ENCODE results near the gene MYO1D. TPM values are rescaled to one million over a fixed set of nuclear protein-coding genes. Genes with fewer than 3 reads are reported as not detected.

The MYO1D gene
- total RNA-seq, 1 experiment from 2014 or later = 5.6 TPM

DNA sequence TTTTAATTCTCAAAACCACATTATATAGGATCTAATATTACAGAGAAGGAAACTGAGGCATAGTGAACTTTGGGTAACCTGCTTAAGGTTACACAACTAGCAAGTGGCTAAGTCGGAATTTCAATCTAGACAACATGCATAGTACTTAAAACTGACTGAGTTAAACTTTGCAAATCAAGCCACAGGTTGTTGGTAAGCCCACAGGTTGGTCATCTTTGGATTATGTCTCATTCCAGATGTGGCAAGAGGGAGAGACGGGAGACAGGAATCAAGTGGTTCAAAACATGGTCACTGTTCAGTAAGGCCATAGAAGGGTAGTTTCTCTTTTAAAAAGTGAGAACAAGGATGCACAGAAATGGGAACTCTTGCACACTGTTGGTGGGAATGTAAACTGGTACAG lies 57.1 kb downstream of the MYO1D start:
- H3K9me2 ChIP-seq (replicated peaks; ENCODE audit: insufficient read depth, low read length) = no peaks in the 10 kb centered on the region
- H3K4me2 ChIP-seq (ENCODE audit: low read depth, low read length, poor library complexity, severe bottlenecking) = no peak overlapping the region
- no peaks in the 10 kb centered on the region for H3K27me3 ChIP-seq (ENCODE audit: low read length)
- H3K9me3 ChIP-seq (ENCODE audit: low read length) = no peaks in the 10 kb centered on the region
- no peak overlapping the region for H2AFZ ChIP-seq (ENCODE audit: low read length)
- DNase-seq = no peak
- no peak overlapping the region for H3K9ac ChIP-seq (ENCODE audit: low read length)
- no peaks in the 10 kb centered on the region for H3K79me2 ChIP-seq (ENCODE audit: low read length)
- no peaks in the 10 kb centered on the region for H3K36me3 ChIP-seq (ENCODE audit: insufficient read depth, low read length)
- no peaks in the 10 kb centered on the region for H4K20me1 ChIP-seq (ENCODE audit: insufficient read depth, low read depth, low read length)
- no peaks in the 10 kb centered on the region for H3K4me1 ChIP-seq (ENCODE audit: low read length)
- H3K4me3 ChIP-seq (ENCODE audit: low read length) = no peak overlapping the region
- H3K27ac ChIP-seq (ENCODE audit: low read length) = no peak overlapping the region

- no peaks in the 10 kb centered on the region for H4K20me1 ChIP-seq (ENCODE audit: insufficient read depth, low read depth, low read length)
- H3K27ac ChIP-seq (ENCODE audit: low read length) = no peak overlapping the region
- H3K9me3 ChIP-seq (ENCODE audit: low read length) = no peaks in the 10 kb centered on the region
- DNase-seq = no peak
- no peak overlapping the region for H3K4me3 ChIP-seq (ENCODE audit: low read length)
- no peaks in the 10 kb centered on the region for H3K27me3 ChIP-seq (ENCODE audit: low read length)
- H2AFZ ChIP-seq (ENCODE audit: low read length) = no peak overlapping the region
- H3K9ac ChIP-seq (ENCODE audit: low read length) = no peak overlapping the region
- no peaks in the 10 kb centered on the region for H3K9me2 ChIP-seq (replicated peaks; ENCODE audit: insufficient read depth, low read length)
- H3K4me1 ChIP-seq (ENCODE audit: low read length) = no peaks in the 10 kb centered on the region
- H3K4me2 ChIP-seq (ENCODE audit: low read depth, low read length, poor library complexity, severe bottlenecking) = no peak overlapping the region
- H3K79me2 ChIP-seq (ENCODE audit: low read length) = no peaks in the 10 kb centered on the region
- H3K36me3 ChIP-seq (ENCODE audit: insufficient read depth, low read length) = no peaks in the 10 kb centered on the region
These were observed 57.9 kb downstream of the MYO1D start for GRCh38 chr17:32819035-32819434.

DNA sequence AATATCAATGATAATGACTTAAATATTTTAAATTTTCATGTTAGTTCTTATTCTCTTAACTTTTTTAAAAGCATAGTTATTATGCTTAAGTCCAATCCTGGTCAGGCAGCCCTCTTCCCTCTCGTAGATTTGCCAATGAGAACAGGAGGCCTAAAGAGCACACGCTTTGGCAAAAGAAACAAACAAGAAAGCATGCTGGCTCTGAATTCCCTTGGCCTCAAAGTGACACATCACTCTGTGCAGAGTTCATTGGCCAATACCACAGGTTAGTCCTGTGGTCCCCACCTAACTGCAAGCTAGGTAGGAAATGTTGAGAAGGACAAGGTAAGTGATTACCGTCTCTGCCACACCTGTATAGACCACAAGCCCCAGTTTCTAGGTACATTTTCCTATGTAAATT lies 61.5 kb downstream of the MYO1D start:
- Histone ChIP-seq H3K36me3 (ENCODE audit: insufficient read depth, low read length) (no peaks in the 10 kb centered on the region), H3K27ac (ENCODE audit: low read length) (no peak overlapping the region)

DNA sequence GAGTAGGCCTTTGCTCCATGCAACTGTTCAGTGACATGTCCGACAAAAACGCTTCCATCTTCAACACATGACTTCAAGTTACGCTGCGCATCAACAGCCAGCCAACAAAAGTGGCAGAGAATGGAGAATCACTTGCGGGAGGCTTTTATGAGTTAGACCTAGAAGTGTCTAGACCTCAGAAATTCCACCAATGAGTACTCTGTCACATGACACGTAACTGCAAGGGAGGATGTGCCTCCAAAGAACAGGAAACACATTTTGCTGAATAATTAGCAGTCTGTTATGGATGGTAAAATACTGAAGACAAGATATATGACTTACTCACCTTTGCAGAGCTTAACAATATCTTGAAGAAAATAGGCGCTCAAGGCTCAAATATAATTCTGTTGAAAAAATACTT lies 62.1 kb downstream of the MYO1D start:
- Histone ChIP-seq H3K36me3 (ENCODE audit: insufficient read depth, low read length) (no peaks in the 10 kb centered on the region), H2AFZ (ENCODE audit: low read length) (no peak overlapping the region), H3K9ac (ENCODE audit: low read length) (no peak overlapping the region), H3K9me3 (ENCODE audit: low read length) (no peaks in the 10 kb centered on the region), H3K27ac (ENCODE audit: low read length) (no peak overlapping the region), H4K20me1 (ENCODE audit: insufficient read depth, low read depth, low read length) (no peaks in the 10 kb centered on the region), H3K79me2 (ENCODE audit: low read length) (no peaks in the 10 kb centered on the region), H3K9me2 (replicated peaks; ENCODE audit: insufficient read depth, low read length) (no peaks in the 10 kb centered on the region), H3K27me3 (ENCODE audit: low read length) (0 out of 2 replicates have a peak, but pooled peaks cover 2% of the 10 kb centered on the region), H3K4me3 (ENCODE audit: low read length) (no peak overlapping the region), H3K4me2 (ENCODE audit: low read depth, low read length, poor library complexity, severe bottlenecking) (no peak overlapping the region), H3K4me1 (ENCODE audit: low read length) (no peaks in the 10 kb centered on the region)
- DNase-seq = no peak

More for the DNA sequence above, 61.5 kb downstream of the MYO1D start:
- Histone ChIP-seq H3K4me2 (ENCODE audit: low read depth, low read length, poor library complexity, severe bottlenecking) (no peak overlapping the region), H3K4me1 (ENCODE audit: low read length) (no peaks in the 10 kb centered on the region), H3K9ac (ENCODE audit: low read length) (no peak overlapping the region), H3K27me3 (ENCODE audit: low read length) (0 out of 2 replicates have a peak, but pooled peaks cover 2% of the 10 kb centered on the region), H3K9me2 (replicated peaks; ENCODE audit: insufficient read depth, low read length) (no peaks in the 10 kb centered on the region), H4K20me1 (ENCODE audit: insufficient read depth, low read depth, low read length) (no peaks in the 10 kb centered on the region), H3K79me2 (ENCODE audit: low read length) (no peaks in the 10 kb centered on the region), H3K4me3 (ENCODE audit: low read length) (no peak overlapping the region), H2AFZ (ENCODE audit: low read length) (no peak overlapping the region), H3K9me3 (ENCODE audit: low read length) (no peaks in the 10 kb centered on the region)
- DNase-seq = no peak

DNA sequence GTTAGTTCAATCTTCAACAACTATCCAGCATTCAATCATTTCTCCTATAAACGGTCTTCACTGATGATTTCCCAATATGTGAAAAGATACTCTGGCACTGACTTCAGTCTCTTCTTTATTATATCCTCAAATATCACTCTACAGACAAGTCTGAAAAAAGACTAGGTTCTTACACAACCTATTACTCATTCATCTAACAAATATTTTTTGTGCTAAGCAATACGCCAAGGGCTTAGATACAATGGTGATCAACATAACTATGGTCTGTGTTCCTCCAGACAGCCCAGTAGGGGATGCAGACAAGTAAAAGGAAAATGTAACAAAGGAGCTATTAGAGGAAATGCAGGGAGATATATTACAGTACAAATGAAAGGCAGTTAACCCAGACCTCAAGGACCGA lies 63.9 kb downstream of the MYO1D start:
- Histone ChIP-seq H3K9me3 (ENCODE audit: low read length) (no peaks in the 10 kb centered on the region), H3K36me3 (ENCODE audit: insufficient read depth, low read length) (no peaks in the 10 kb centered on the region), H3K27ac (ENCODE audit: low read length) (no peak overlapping the region), H3K4me3 (ENCODE audit: low read length) (no peak overlapping the region), H3K79me2 (ENCODE audit: low read length) (no peaks in the 10 kb centered on the region), H3K27me3 (ENCODE audit: low read length) (0 out of 2 replicates have a peak, but pooled peaks cover 2% of the 10 kb centered on the region), H3K4me1 (ENCODE audit: low read length) (no peaks in the 10 kb centered on the region), H3K9ac (ENCODE audit: low read length) (no peak overlapping the region), H3K4me2 (ENCODE audit: low read depth, low read length, poor library complexity, severe bottlenecking) (no peak overlapping the region), H3K9me2 (replicated peaks; ENCODE audit: insufficient read depth, low read length) (no peaks in the 10 kb centered on the region), H2AFZ (ENCODE audit: low read length) (no peak overlapping the region), H4K20me1 (ENCODE audit: insufficient read depth, low read depth, low read length) (no peaks in the 10 kb centered on the region)
- DNase-seq = no peak

- Histone ChIP-seq H4K20me1 (ENCODE audit: insufficient read depth, low read depth, low read length) (no peaks in the 10 kb centered on the region), H3K27ac (ENCODE audit: low read length) (no peak overlapping the region), H3K9me3 (ENCODE audit: low read length) (no peaks in the 10 kb centered on the region), H3K79me2 (ENCODE audit: low read length) (no peaks in the 10 kb centered on the region), H3K27me3 (ENCODE audit: low read length) (0 out of 2 replicates have a peak, but pooled peaks cover 2% of the 10 kb centered on the region), H3K9ac (ENCODE audit: low read length) (no peak overlapping the region), H3K36me3 (ENCODE audit: insufficient read depth, low read length) (no peaks in the 10 kb centered on the region), H3K9me2 (replicated peaks; ENCODE audit: insufficient read depth, low read length) (no peaks in the 10 kb centered on the region), H2AFZ (ENCODE audit: low read length) (no peak overlapping the region), H3K4me3 (ENCODE audit: low read length) (no peak overlapping the region), H3K4me2 (ENCODE audit: low read depth, low read length, poor library complexity, severe bottlenecking) (no peak overlapping the region), H3K4me1 (ENCODE audit: low read length) (no peaks in the 10 kb centered on the region)
- no peak for DNase-seq
These were observed 66.2 kb downstream of the MYO1D start for GRCh38 chr17:32810690-32811089.

- Histone ChIP-seq H3K9ac (ENCODE audit: low read length) (no peak overlapping the region), H3K9me3 (ENCODE audit: low read length) (no peaks in the 10 kb centered on the region), H3K4me2 (ENCODE audit: low read depth, low read length, poor library complexity, severe bottlenecking) (no peak overlapping the region), H2AFZ (ENCODE audit: low read length) (no peak overlapping the region), H3K36me3 (ENCODE audit: insufficient read depth, low read length) (no peaks in the 10 kb centered on the region), H3K9me2 (replicated peaks; ENCODE audit: insufficient read depth, low read length) (no peaks in the 10 kb centered on the region), H3K4me3 (ENCODE audit: low read length) (no peak overlapping the region), H4K20me1 (ENCODE audit: insufficient read depth, low read depth, low read length) (no peaks in the 10 kb centered on the region), H3K4me1 (ENCODE audit: low read length) (no peaks in the 10 kb centered on the region), H3K27me3 (ENCODE audit: low read length) (0 out of 2 replicates have a peak, but pooled peaks cover 2% of the 10 kb centered on the region), H3K27ac (ENCODE audit: low read length) (no peak overlapping the region), H3K79me2 (ENCODE audit: low read length) (no peaks in the 10 kb centered on the region)
- no peak for DNase-seq
These were observed 69.3 kb downstream of the MYO1D start for GRCh38 chr17:32807577-32807976.

GRCh38 chr17:32806646-32807045 lies 70.3 kb downstream of the MYO1D start:
- Histone ChIP-seq H3K27me3 (ENCODE audit: low read length) (no peaks in the 10 kb centered on the region), H3K4me2 (ENCODE audit: low read depth, low read length, poor library complexity, severe bottlenecking) (no peak overlapping the region), H3K4me3 (ENCODE audit: low read length) (no peak overlapping the region), H4K20me1 (ENCODE audit: insufficient read depth, low read depth, low read length) (no peaks in the 10 kb centered on the region), H3K27ac (ENCODE audit: low read length) (no peak overlapping the region), H3K79me2 (ENCODE audit: low read length) (no peaks in the 10 kb centered on the region), H2AFZ (ENCODE audit: low read length) (no peak overlapping the region), H3K4me1 (ENCODE audit: low read length) (no peaks in the 10 kb centered on the region), H3K9ac (ENCODE audit: low read length) (no peak overlapping the region), H3K9me2 (replicated peaks; ENCODE audit: insufficient read depth, low read length) (no peaks in the 10 kb centered on the region), H3K9me3 (ENCODE audit: low read length) (no peaks in the 10 kb centered on the region), H3K36me3 (ENCODE audit: insufficient read depth, low read length) (no peaks in the 10 kb centered on the region)
- DNase-seq = no peak

Measured in Karpas-422 (cell line).